COLO668 (cell line): ENCODE data around the gene HOXA13.
A peak's percentile ranks its signal among the peaks of the same experiment; 100 is the strongest.

Experiments used
- DNase-seq: peaks from one replicate; lab custom pipeline; 2025; ENCODE audit not compliant: unreplicated experiment; lab: John Stamatoyannopoulos, UW

The HOXA13 gene

GRCh38 chr7:27159266-27160144 lies 40.4 kb downstream of the HOXA13 start:
- DNase-seq: no peak

- no peak for DNase-seq
These were observed 41.2 kb downstream of the HOXA13 start for GRCh38 chr7:27158436-27159265.

DNA sequence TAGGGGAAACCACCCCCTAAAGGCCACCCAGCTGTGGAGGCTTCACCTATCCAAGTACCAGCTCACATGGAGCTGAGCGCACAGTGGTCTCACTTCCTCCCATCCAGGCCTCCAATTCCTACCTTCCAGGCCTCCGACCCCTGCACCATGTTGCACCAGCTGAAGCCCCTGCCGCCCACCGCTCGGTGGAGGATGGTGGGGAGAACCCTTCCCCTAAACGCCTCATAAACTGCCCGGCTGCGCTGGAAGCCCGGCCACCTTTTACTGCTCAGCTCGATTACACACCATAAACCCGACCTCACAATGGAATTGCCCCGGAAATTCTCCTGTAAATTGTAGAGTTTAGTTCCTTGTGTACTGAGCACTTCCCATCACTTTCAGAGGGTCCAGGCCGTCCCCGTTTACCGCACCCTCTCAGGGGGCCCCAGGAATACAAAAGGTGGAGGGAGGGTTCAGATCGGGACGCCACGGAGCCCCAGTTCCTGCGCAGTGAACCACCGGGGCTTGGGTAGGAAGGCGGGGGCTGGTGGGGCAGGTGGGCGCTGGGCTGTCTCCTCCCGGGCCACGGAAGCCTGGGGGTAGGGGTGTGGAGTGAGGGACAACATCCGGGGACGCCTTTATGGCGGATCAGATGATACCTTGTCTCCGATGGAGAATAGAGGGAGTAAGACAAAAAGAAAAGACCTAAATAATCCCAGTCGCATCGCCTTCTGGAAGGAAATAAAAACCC lies 42.0 kb downstream of the HOXA13 start:
- DNase-seq: no peak

DNA sequence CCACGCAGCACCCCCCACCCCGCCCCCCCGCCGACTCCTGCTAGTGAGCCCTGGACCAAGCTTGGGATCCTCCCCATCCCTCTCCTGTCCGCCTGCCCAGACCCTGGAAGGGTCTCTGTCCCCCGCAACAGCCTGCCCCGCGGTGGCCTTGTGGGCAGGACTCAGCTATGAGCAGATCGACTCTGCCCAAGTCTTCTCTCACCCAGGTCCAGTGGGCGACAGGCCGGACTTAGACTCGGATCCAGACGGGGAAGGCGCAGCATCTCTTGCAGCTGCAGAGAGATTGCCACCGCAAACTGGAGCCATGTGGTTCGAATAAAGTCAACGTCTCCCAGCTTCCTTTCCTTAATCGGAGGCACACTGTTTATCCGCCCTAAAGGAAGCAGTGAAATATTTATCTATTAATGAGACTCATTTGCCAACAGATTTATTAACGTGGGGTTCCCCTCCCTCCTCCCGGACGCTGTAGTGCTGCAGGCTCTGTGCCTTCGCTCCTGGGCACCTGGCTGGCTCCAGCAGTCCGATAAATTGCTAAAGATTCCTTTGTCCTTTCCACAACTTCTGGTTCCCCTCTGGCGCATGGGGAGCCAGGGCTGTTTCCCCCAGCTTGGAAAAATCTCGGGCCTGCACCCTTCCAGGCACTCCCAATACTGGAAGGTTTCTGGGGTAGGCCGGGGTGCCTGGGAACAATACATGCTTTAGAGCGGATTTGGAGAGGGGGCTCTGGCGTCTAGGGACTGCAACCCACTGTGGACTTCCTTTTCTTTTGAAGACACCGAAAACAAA lies 42.8 kb downstream of the HOXA13 start:
- DNase-seq: no peak

- no peak for DNase-seq
These were observed 43.4 kb downstream of the HOXA13 start, which contains the start of gene HOXA7 for GRCh38 chr7:27156508-27156898. Gene HOXA7, minus strand, starts transcription at chr7:27156675. Its CDS starts 130 bp downstream, at chr7:27156545.

GRCh38 chr7:27155816-27156507 lies 43.9 kb downstream of the HOXA13 start:
- no peak for DNase-seq

GRCh38 chr7:27154901-27155815 lies 44.7 kb downstream of the HOXA13 start:
- no peak for DNase-seq

DNA sequence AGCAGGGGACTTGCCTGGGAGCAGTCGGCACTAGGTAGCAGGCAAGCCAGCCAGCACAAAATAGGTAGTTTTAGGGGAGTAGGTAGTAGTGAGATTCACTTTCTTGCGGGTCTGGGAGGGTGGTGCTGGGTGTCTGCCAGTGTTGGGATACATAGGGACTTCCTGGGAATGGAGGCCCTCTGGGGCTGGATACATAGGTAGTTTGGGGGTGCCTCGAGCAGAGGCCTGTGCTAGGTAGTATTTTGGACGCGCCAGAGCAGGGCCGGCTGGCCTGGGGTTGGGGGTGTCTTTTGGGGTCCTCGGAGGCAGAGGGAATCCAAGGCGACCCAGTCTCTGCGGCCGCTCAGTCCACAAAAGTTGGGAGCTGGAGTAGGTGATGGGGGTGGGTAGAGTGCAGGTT lies 45.5 kb downstream of the HOXA13 start:
- no peak for DNase-seq

- DNase-seq: no peak
These were observed 46.4 kb downstream of the HOXA13 start for GRCh38 chr7:27153526-27153925.

DNA sequence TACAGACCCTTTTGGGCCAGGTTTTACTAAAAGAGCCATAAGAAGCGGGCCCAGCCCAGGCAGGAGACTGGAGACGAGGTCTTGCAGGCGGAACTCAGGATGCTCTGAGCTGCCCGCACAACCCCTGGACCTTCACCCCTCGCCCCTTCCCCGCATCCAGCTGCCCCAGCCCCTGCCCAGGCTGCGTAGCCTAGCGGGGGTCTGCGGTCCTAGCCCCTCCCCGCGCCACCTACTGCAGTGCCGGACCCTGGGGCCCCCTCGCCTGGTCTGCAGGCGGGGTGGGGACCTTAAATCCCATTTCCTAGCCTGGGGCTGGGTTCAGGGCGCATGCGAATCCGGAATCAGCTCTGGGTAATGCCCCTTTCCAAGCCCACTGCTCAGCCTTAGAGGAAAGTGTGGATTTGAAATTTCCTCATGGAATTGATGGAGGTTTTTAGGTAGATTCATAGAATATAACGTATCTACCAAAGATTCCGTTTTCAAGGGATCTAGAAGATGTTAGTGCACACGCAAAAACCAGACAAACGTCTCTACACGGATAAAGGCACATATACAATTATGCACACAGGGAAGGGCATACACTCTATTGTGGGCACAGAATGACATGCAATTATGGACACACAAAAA lies 47.0 kb downstream of the HOXA13 start:
- no peak for DNase-seq

- DNase-seq: no peak
These were observed 47.7 kb downstream of the HOXA13 start, which contains the start of gene HOXA3 for GRCh38 chr7:27151931-27152815. Gene HOXA3, minus strand, starts transcription at chr7:27152583. Its CDS starts 41,943 bp downstream, at chr7:27110640.

DNA sequence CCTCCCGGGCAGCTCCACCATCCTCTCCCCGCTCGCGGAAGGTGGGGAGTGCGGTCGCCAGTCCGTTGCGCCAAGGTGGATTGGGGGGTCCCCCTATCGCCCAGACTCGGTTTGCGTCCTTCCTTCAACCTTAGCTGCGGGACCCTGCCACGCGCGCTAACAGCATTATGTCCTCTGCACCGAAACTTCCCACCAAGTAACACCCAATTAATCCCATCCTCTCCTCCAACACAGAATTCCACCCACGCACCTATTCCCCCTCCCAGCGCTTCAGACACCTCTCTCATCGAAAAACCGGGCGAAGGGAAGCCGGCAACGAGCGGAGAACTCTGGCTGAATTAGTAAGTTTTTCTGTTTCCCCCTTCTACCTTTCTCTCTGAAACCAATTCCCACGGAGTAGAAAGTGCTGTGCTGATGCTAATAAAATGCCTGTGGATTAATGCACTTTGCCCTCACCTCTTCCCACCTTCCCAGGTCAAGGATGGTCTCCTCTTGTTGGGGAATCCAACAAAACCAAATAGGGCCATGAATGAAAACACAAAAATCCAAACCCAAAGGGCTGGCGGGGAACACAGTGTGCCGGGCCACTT lies 48.5 kb downstream of the HOXA13 start:
- DNase-seq: no peak

DNA sequence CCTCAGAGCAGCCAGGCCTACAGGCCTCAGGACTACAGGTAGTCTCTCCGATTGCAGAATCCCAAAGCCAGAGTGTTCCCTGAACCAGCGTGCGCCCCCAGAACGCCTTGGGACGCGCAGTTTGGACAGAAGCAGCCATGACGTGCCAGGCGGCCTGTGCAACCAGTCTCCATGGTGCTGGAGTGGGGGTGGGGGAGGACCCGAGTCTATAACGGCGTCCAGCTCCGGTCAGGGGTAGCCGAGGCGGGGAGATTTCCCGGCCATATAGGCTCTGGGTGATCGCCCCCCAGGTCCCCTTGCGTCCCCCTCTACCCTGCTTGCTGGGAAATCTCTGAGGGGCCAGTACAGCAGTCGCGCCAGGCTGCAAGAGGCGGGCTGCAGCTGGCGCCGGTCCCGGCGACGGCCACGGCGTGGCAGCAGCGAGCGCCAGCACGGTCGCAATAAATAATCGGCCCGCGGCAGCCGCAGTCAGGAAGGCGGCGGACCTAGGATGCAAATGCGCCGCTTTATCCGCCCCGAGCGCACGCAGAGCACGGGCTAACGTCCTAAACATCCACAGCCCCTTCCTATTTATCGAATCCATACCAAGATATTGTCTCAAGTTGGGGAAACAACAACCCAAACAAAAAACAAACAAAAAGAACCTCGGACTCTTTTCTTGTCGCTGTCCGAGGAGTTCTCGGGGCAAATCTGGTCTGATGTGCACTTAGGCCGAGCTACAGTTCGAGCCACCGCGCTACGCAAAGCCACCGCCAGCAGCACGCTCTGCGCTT lies 49.1 kb downstream of the HOXA13 start:
- peak; percentile 95 for DNase-seq

DNA sequence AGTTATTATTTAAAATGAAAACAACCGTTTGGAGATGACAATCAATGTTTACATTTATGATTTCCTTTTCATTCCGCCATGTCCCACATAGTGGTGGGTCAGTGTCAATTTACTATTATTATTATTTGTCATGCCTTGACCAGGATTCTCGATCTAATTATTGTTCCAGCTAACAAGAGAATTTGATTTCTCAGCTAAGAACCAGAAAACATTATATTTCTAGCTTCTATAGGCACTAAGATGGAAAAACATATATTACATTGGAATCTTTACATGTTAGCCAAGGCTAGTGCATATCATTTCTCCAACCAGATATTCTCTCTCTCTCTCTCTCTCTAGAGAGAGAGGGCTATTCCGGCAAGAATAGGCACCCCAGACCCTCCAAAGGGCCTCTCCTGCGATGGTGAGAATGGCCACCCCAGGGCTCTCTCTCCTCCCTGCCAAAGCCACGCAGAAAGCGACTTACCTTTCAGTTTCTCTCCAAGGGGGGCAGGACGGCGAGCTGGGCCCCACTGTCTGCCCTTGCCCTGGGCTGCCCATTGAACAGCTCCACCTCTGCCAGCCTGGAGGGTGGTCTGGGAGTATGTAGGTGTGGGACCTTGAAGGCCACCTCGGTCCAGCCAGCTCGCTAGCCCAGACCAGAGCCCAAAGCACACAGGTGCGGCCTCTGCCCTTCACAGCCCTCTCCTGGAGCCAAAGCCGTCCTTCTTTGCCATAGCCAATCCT lies 49.9 kb downstream of the HOXA13 start:
- DNase-seq: no peak
